HepG2 (cell line): ENCODE measurements around the gene FAM222A. TPM values are rescaled to one million over a fixed set of nuclear protein-coding genes. Genes with fewer than 3 reads are reported as not detected.

ENCODE experiments used
- ATF7-NPFF ChIP-seq: sonication (generic); formaldehyde crosslinking; IDR thresholded peaks from 2 replicates; pipeline ENCODE4 v1.8.1; 2023; ENCODE audit warnings: mild to moderate bottlenecking, low read depth, missing genetic modification reagents, moderate library complexity
- CENPT ChIP-seq: sonication (generic); formaldehyde crosslinking; IDR thresholded peaks from 2 replicates; pipeline ENCODE4 v1.8.0; 2022; ENCODE audit warnings: low read depth, mild to moderate bottlenecking, moderate library complexity, missing genetic modification reagents
- CHD4 ChIP-seq: fragments of 200-600 bp; sonication (generic); IDR thresholded peaks from 2 replicates; pipeline ENCODE4 v1.7.0; 2017; ENCODE audit warnings: mild to moderate bottlenecking, low read length, borderline replicate concordance
- FOXK1 ChIP-seq: sonication (generic); formaldehyde crosslinking; IDR thresholded peaks from 2 replicates; pipeline ENCODE4 v1.4.0; 2020; ENCODE audit warnings: low read depth, missing genetic modification reagents, borderline replicate concordance
- HINFP ChIP-seq: sonication (generic); formaldehyde crosslinking; IDR thresholded peaks from 2 replicates; pipeline ENCODE4 v1.4.0; 2020; ENCODE audit warnings: low read depth, mild to moderate bottlenecking, missing genetic modification reagents
- HNRNPLL ChIP-seq: fragments of 200-400 bp; formaldehyde crosslinking; IDR thresholded peaks from 2 replicates; pipeline ENCODE4 v1.6.1; 2017; ENCODE audit warnings: mild to moderate bottlenecking, low read depth, low read length; ENCODE audit not compliant: poor library complexity, severe bottlenecking
- IRF2 ChIP-seq: IDR thresholded peaks from 2 replicates; pipeline ENCODE4 v1.6.1; 2018; ENCODE audit warnings: missing genetic modification reagents, missing compliant biosample characterization
- KAT7 ChIP-seq: IDR thresholded peaks from 2 replicates; pipeline ENCODE4 v1.6.1; 2018; ENCODE audit warnings: borderline replicate concordance, missing compliant biosample characterization
- LCORL ChIP-seq, 2 experiments: fragments of 450-650 bp in 1 of 2; sonication (generic) in 1 of 2; formaldehyde crosslinking in 1 of 2; IDR thresholded peaks; 2 replicates each; pipeline versions ENCODE4 v1.5.0 to v1.6.1; 2017 to 2020; ENCODE audit warnings: antibody characterized with exemption in 1 of 2, missing genetic modification reagents in 1 of 2
- MED13 ChIP-seq: sonication (generic); formaldehyde crosslinking; IDR thresholded peaks from 2 replicates; pipeline ENCODE4 v1.5.0; 2020; ENCODE audit warnings: missing genetic modification reagents
- MED8 ChIP-seq: sonication (generic); formaldehyde crosslinking; IDR thresholded peaks from 2 replicates; pipeline ENCODE4 v1.8.1; 2023; ENCODE audit warnings: mild to moderate bottlenecking, missing genetic modification reagents; ENCODE audit not compliant: insufficient replicate concordance
- NBN ChIP-seq: fragments of 450-650 bp; conservative IDR thresholded peaks from 2 replicates; pipeline ENCODE4 v1.6.1; 2017
- NFRKB ChIP-seq: fragments of 450-650 bp; IDR thresholded peaks from 2 replicates; pipeline ENCODE4 v1.6.1; 2017
- PAWR ChIP-seq: sonication (generic); formaldehyde crosslinking; IDR thresholded peaks from 2 replicates; pipeline ENCODE4 v1.4.0; 2020; ENCODE audit warnings: missing genetic modification reagents, mild to moderate bottlenecking, borderline replicate concordance
- POLR2AphosphoS5 ChIP-seq: IDR thresholded peaks from 2 replicates; pipeline ENCODE4 v1.6.1; 2012; ENCODE audit warnings: low read depth, low read length
- RNF2 ChIP-seq: fragments of 450-650 bp; conservative IDR thresholded peaks from 2 replicates; pipeline ENCODE4 v1.6.1; 2016; ENCODE audit warnings: low read depth
- SOX6 ChIP-seq, 2 experiments: fragments of 450-650 bp in 1 of 2; sonication (generic) in 1 of 2; formaldehyde crosslinking in 1 of 2; IDR thresholded peaks; 2 replicates each; pipeline versions ENCODE4 v1.4.0 to v1.6.1; 2017 to 2020; ENCODE audit warnings: antibody characterized with exemption in 1 of 2, mild to moderate bottlenecking in 1 of 2, missing genetic modification reagents in 1 of 2
- THAP7 ChIP-seq: sonication (generic); formaldehyde crosslinking; IDR thresholded peaks from 2 replicates; pipeline ENCODE4 v1.8.1; 2023; ENCODE audit warnings: mild to moderate bottlenecking, missing genetic modification reagents
- THAP8 ChIP-seq: sonication (generic); formaldehyde crosslinking; IDR thresholded peaks from 2 replicates; pipeline ENCODE4 v1.5.1; 2020; ENCODE audit warnings: missing genetic modification reagents, mild to moderate bottlenecking, borderline replicate concordance
- YY1 ChIP-seq: IDR thresholded peaks from 2 replicates; pipeline ENCODE4 v1.6.1; 2011; ENCODE audit warnings: low read length, low read depth, moderate library complexity, mild to moderate bottlenecking; ENCODE audit not compliant: insufficient read depth, insufficient replicate concordance
- ZFP1 ChIP-seq: IDR thresholded peaks from 2 replicates; pipeline ENCODE4 v1.6.1; 2016
- ZIK1 ChIP-seq: sonication (generic); formaldehyde crosslinking; IDR thresholded peaks from 2 replicates; pipeline ENCODE4 v1.5.0; 2020; ENCODE audit warnings: mild to moderate bottlenecking, low read depth, missing genetic modification reagents, borderline replicate concordance
- ZNF3 ChIP-seq: IDR thresholded peaks from 2 replicates; pipeline ENCODE4 v1.7.0; 2017; ENCODE audit warnings: inconsistent platforms
- ZNF367 ChIP-seq: sonication (generic); formaldehyde crosslinking; IDR thresholded peaks from 2 replicates; pipeline ENCODE4 v1.4.0; 2020; ENCODE audit warnings: missing genetic modification reagents, borderline replicate concordance
- ZNF616 ChIP-seq: sonication (generic); formaldehyde crosslinking; IDR thresholded peaks from 2 replicates; pipeline ENCODE4 v1.5.0; 2020; ENCODE audit warnings: low read depth, mild to moderate bottlenecking, missing genetic modification reagents
- ZNF652 ChIP-seq: IDR thresholded peaks from 2 replicates; pipeline ENCODE4 v1.6.1; 2016; ENCODE audit warnings: low read depth, borderline replicate concordance
- ZNF672 ChIP-seq: sonication (generic); formaldehyde crosslinking; IDR thresholded peaks from 2 replicates; pipeline ENCODE4 v1.8.1; 2022; ENCODE audit warnings: missing genetic modification reagents
- ZNF674 ChIP-seq: sonication (generic); formaldehyde crosslinking; IDR thresholded peaks from 2 replicates; pipeline ENCODE4 v1.5.0; 2020; ENCODE audit warnings: low read depth, mild to moderate bottlenecking, missing genetic modification reagents
- ZNF883 ChIP-seq: sonication (generic); formaldehyde crosslinking; IDR thresholded peaks from 2 replicates; pipeline ENCODE4 v1.5.1; 2020; ENCODE audit warnings: mild to moderate bottlenecking, missing genetic modification reagents; ENCODE audit errors: not compliant biosample characterization
- ZNF891 ChIP-seq: sonication (generic); formaldehyde crosslinking; IDR thresholded peaks from 2 replicates; pipeline ENCODE4 v1.5.0; 2020; ENCODE audit warnings: mild to moderate bottlenecking, missing genetic modification reagents
- polyA plus RNA-seq, 8 experiments: library from polyadenylated mRNA; depleted of rRNA in 3 of 8; stranded (reverse) in 7 of 8; unstranded in 1 of 8; fragments of >200 nt; fragmentation: Illumina TruSeq in 4 of 8; extraction: Trizol in 4 of 8; gene quantifications; 2 replicates each; pipeline versions ENCODE4 v1.2.1 to v1.2.3, GENCODE V29; 2011 to 2016; ENCODE audit warnings: low read depth in 4 of 8, missing spikeins in 1 of 8, mixed read lengths in 1 of 8; ENCODE audit not compliant: insufficient read depth in 1 of 8
- total RNA-seq, 5 experiments: library from RNA; depleted of rRNA; stranded (reverse); fragments of >200 nt; fragmentation: Illumina TruSeq; extraction: Trizol; gene quantifications; 2 replicates each; pipeline ENCODE4 v1.2.3, GENCODE V29; 2016; ENCODE audit warnings: low read depth in 1 of 5

FAM222A gene
- total and polyA plus RNA-seq, 2 of the 13 experiments (the other 11 are each of a cell fraction or from before 2014, with no cell fraction given) = 2.7 to 9.6 TPM

- no peak for TF ChIP-seq HINFP (CRISPR knock-in tag)
- TF ChIP-seq SOX6 (IDR thresholded peaks at IDR 0.05) = no peak
- no peak for TF ChIP-seq SOX6 (CRISPR knock-in tag; IDR thresholded peaks at IDR 0.05)
- no peak; the same call in 1 of the 2 replicates for TF ChIP-seq MED13
- no peak for TF ChIP-seq NBN
- TF ChIP-seq MED8 (CRISPR knock-in tag) = no peak
- TF ChIP-seq CENPT (CRISPR knock-in tag) = no peak
- no peak for TF ChIP-seq ZNF883 (CRISPR knock-in tag)
- TF ChIP-seq LCORL (IDR thresholded peaks at IDR 0.05) = no peak
- no peak for TF ChIP-seq LCORL (CRISPR knock-in tag; IDR thresholded peaks at IDR 0.05)
- no peak for TF ChIP-seq KAT7 (CRISPR knock-in tag)
- TF ChIP-seq THAP8 (CRISPR knock-in tag) = no peak
- no peak for TF ChIP-seq ATF7-NPFF
- no peak for TF ChIP-seq YY1
- TF ChIP-seq ZNF672 (CRISPR knock-in tag) = 0 out of 2 replicates have a peak, but pooled peaks have one; percentile 52
- TF ChIP-seq FOXK1 (CRISPR knock-in tag) = no peak
- no peak for TF ChIP-seq PAWR (CRISPR knock-in tag)
- TF ChIP-seq NFRKB = no peak
- TF ChIP-seq ZNF652 (CRISPR knock-in tag) = no peak
- no peak for TF ChIP-seq ZFP1
- TF ChIP-seq ZNF891 (CRISPR knock-in tag) = no peak
- TF ChIP-seq ZIK1 = no peak
- TF ChIP-seq IRF2 (CRISPR knock-in tag) = no peak
- TF ChIP-seq ZNF3 = no peak
- no peak for TF ChIP-seq ZNF674 (CRISPR knock-in tag)
- TF ChIP-seq THAP7 (CRISPR knock-in tag) = no peak
- TF ChIP-seq ZNF616 (CRISPR knock-in tag) = no peak
- no peak for TF ChIP-seq ZNF367 (CRISPR knock-in tag)
- TF ChIP-seq CHD4 = no peak
- peak; percentile 45 for TF ChIP-seq HNRNPLL
- TF ChIP-seq RNF2 = no peak
- TF ChIP-seq POLR2AphosphoS5 = no peak
Observed at GRCh38 chr12:109711596-109712461, 1.8 kb upstream of the FAM222A start (continued).
